Measurements from ENCODE around the gene FAM98C.

The FAM98C gene

GRCh38 chr19:38444026-38444425 lies 41.1 kb downstream of the FAM98C start:
- H3K27ac ChIP-seq, result no peak overlapping the region
- TF ChIP-seq CTCF (conservative IDR thresholded peaks at IDR 0.05), result no peak

GRCh38 chr19:38445362-38445761 lies 42.5 kb downstream of the FAM98C start:
- no peak overlapping the region for H3K27ac ChIP-seq
- no peak for TF ChIP-seq CTCF (conservative IDR thresholded peaks at IDR 0.05)

GRCh38 chr19:38448225-38448624 lies 45.3 kb downstream of the FAM98C start:
- no peak for TF ChIP-seq CTCF (conservative IDR thresholded peaks at IDR 0.05)

GRCh38 chr19:38449518-38449917 lies 46.6 kb downstream of the FAM98C start:
- no peak overlapping the region for H3K27ac ChIP-seq
- TF ChIP-seq CTCF (conservative IDR thresholded peaks at IDR 0.05), result no peak

More at GRCh38 chr19:38448225-38448624, 45.3 kb downstream of the FAM98C start:
- H3K27ac ChIP-seq, result no peak overlapping the region

- H3K27ac ChIP-seq, result no peak overlapping the region
- TF ChIP-seq CTCF (conservative IDR thresholded peaks at IDR 0.05), result no peak
These were observed 48.1 kb downstream of the FAM98C start for GRCh38 chr19:38451036-38451435.

GRCh38 chr19:38451629-38452028 lies 48.7 kb downstream of the FAM98C start:
- H3K27ac ChIP-seq, result no peak overlapping the region
- TF ChIP-seq CTCF (conservative IDR thresholded peaks at IDR 0.05), result no peak

- H3K27ac ChIP-seq, result no peak overlapping the region
- TF ChIP-seq CTCF (conservative IDR thresholded peaks at IDR 0.05), result no peak
These were observed 49.8 kb downstream of the FAM98C start for GRCh38 chr19:38452430-38453366.

Data from VCaP (cell line).